Osteocyte (in vitro differentiated cells): ENCODE data around the gene TP63. TPM values are rescaled to one million over a fixed set of nuclear protein-coding genes. Genes with fewer than 3 reads are reported as not detected.

ENCODE experiments used
- DNase-seq: peaks from one replicate; pipeline ENCODE4 v3.0.0; 2021; ENCODE audit warnings: mixed read lengths; ENCODE audit not compliant: unreplicated experiment; ENCODE audit errors: extremely low spot score
- H3K27ac Mint-ChIP-seq: one replicate; pipeline ENCODE4 v1.8.0; 2021; ENCODE audit warnings: mild to moderate bottlenecking, mixed read lengths; ENCODE audit not compliant: unreplicated experiment
- H3K27me3 Mint-ChIP-seq: one replicate; pipeline ENCODE4 v1.8.0; 2021; ENCODE audit warnings: mixed read lengths; ENCODE audit not compliant: unreplicated experiment
- H3K36me3 Mint-ChIP-seq: one replicate; pipeline ENCODE4 v1.8.0; 2021; ENCODE audit warnings: mixed read lengths; ENCODE audit not compliant: unreplicated experiment
- H3K4me1 Mint-ChIP-seq: one replicate; pipeline ENCODE4 v1.8.0; 2021; ENCODE audit warnings: mixed read lengths; ENCODE audit not compliant: unreplicated experiment
- H3K4me3 Mint-ChIP-seq: one replicate; pipeline ENCODE4 v1.8.0; 2021; ENCODE audit warnings: mild to moderate bottlenecking, moderate library complexity, mixed read lengths; ENCODE audit not compliant: unreplicated experiment
- H3K9me3 Mint-ChIP-seq: one replicate; pipeline ENCODE4 v1.8.0; 2021; ENCODE audit warnings: mixed read lengths; ENCODE audit not compliant: unreplicated experiment
- CTCF ChIP-seq: fragments of 200-600 bp; sonication (generic); IDR thresholded peaks from 2 replicates; pipeline ENCODE4 v1.5.0; 2021; ENCODE audit warnings: antibody characterized with exemption, mild to moderate bottlenecking, moderate library complexity
- total RNA-seq: library from RNA; stranded (reverse); gene quantifications from 2 replicates; pipeline ENCODE4 v1.2.1, GENCODE V29; 2021

Gene TP63
- total RNA-seq, 1 donor from 2014 or later: 0.16 TPM

GRCh38 chr3:189613122-189613521 is 18.1 kb upstream of the TP63 start:
- H3K36me3 Mint-ChIP-seq: peaks cover 2% of the 10 kb centered on the region
- no peak for TF ChIP-seq CTCF
- H3K9me3 Mint-ChIP-seq: peaks cover 30% of the 10 kb centered on the region
- H3K4me1 Mint-ChIP-seq: no peaks in the 10 kb centered on the region
- no peak for DNase-seq
- no peak overlapping the region for H3K4me3 Mint-ChIP-seq
- H3K27me3 Mint-ChIP-seq: no peaks in the 10 kb centered on the region
- no peak overlapping the region for H3K27ac Mint-ChIP-seq

DNA sequence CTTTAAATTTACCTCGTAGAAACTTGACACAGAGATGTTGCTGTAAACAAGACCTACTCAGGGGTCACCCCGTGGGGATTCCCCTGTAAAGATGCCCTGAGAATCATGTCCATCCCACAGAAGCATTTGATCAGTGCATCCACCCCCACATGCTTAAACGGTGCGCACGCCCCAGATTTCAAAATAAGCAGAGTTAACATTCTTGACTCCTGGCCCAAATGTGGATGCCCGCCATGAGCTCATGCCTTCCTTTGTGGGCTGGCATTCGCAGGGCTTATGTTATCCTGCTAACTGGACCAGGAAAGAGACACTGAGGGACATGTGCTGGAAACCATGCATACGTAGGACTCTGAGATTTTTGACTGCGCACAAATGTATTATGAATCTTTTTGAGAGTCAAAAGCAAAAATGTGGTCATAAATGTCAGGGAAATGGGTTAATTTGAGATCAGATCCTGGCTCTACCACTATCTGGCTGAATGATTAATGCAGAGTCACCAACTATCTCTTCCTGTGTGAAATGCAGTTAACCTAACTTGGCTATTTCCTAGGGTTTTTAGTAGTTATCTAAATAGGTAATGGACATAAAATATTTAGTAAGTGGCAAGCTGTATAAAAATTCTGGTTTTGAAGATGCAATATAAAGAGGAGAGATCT is 9.1 kb upstream of the TP63 start:
- no peak for TF ChIP-seq CTCF
- H3K36me3 Mint-ChIP-seq: no peaks in the 10 kb centered on the region
- no peaks in the 10 kb centered on the region for H3K27me3 Mint-ChIP-seq
- DNase-seq: no peak
- H3K9me3 Mint-ChIP-seq: no peaks in the 10 kb centered on the region
- H3K4me3 Mint-ChIP-seq: no peak overlapping the region
- no peak overlapping the region for H3K27ac Mint-ChIP-seq
- H3K4me1 Mint-ChIP-seq: no peaks in the 10 kb centered on the region

DNA sequence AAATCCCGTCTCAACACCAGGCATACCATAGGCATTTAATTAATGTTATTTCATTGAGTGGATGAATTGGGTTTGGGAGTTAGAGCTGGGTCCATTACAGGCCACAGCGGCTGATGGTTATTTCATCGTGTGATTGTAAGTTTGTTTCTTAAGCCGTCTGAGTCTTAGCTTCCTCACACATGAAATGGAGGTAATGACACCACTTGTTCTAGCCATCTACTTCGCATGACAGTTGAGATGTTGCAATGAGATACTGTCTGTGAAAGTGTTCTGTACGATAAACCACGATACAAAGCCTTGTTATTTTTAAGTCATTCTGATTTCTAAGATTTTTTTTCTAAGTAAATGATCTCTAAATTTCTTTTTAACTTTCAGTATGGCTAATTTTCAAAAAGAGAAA is 8.6 kb upstream of the TP63 start:
- H3K27me3 Mint-ChIP-seq: no peaks in the 10 kb centered on the region
- no peaks in the 10 kb centered on the region for H3K4me1 Mint-ChIP-seq
- no peaks in the 10 kb centered on the region for H3K9me3 Mint-ChIP-seq
- H3K4me3 Mint-ChIP-seq: no peak overlapping the region
- H3K27ac Mint-ChIP-seq: no peak overlapping the region
- TF ChIP-seq CTCF: no peak
- no peak for DNase-seq
- no peaks in the 10 kb centered on the region for H3K36me3 Mint-ChIP-seq

- no peaks in the 10 kb centered on the region for H3K27me3 Mint-ChIP-seq
- DNase-seq: no peak
- TF ChIP-seq CTCF: no peak
- H3K4me3 Mint-ChIP-seq: no peak overlapping the region
- no peaks in the 10 kb centered on the region for H3K36me3 Mint-ChIP-seq
- no peak overlapping the region for H3K27ac Mint-ChIP-seq
- H3K4me1 Mint-ChIP-seq: no peaks in the 10 kb centered on the region
- no peaks in the 10 kb centered on the region for H3K9me3 Mint-ChIP-seq
Measured at GRCh38 chr3:189624130-189624529, 7.1 kb upstream of the TP63 start.

- no peak overlapping the region for H3K27ac Mint-ChIP-seq
- no peak overlapping the region for H3K4me3 Mint-ChIP-seq
- no peaks in the 10 kb centered on the region for H3K9me3 Mint-ChIP-seq
- no peaks in the 10 kb centered on the region for H3K36me3 Mint-ChIP-seq
- peaks cover 7% of the 10 kb centered on the region for H3K4me1 Mint-ChIP-seq
- TF ChIP-seq CTCF: no peak
- no peaks in the 10 kb centered on the region for H3K27me3 Mint-ChIP-seq
- no peak for DNase-seq
Measured at GRCh38 chr3:189625071-189625470, 6.1 kb upstream of the TP63 start.
